GOT3 (cell line): ENCODE results near the gene OPRM1.
"Not testable (repeated sequence)": the region's sequence is repeated elsewhere in the genome, so short reads cannot be mapped to it uniquely, and the experiment has no call there.

Experiments
- DNase-seq: peaks from one replicate; lab custom pipeline; 2025; ENCODE audit warnings: mixed read lengths; lab: John Stamatoyannopoulos, UW

The OPRM1 gene

DNA sequence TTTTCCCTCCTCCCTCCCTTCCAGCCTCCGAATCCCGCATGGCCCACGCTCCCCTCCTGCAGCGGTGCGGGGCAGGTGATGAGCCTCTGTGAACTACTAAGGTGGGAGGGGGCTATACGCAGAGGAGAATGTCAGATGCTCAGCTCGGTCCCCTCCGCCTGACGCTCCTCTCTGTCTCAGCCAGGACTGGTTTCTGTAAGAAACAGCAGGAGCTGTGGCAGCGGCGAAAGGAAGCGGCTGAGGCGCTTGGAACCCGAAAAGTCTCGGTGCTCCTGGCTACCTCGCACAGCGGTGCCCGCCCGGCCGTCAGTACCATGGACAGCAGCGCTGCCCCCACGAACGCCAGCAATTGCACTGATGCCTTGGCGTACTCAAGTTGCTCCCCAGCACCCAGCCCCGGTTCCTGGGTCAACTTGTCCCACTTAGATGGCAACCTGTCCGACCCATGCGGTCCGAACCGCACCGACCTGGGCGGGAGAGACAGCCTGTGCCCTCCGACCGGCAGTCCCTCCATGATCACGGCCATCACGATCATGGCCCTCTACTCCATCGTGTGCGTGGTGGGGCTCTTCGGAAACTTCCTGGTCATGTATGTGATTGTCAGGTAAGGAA is at the start of gene OPRM1:
TSS of gene OPRM1 (plus strand) at position 10 of the 612 bp plus-strand sequence. CDS start at position 315, 305 bp downstream.
- no peak for DNase-seq

DNA sequence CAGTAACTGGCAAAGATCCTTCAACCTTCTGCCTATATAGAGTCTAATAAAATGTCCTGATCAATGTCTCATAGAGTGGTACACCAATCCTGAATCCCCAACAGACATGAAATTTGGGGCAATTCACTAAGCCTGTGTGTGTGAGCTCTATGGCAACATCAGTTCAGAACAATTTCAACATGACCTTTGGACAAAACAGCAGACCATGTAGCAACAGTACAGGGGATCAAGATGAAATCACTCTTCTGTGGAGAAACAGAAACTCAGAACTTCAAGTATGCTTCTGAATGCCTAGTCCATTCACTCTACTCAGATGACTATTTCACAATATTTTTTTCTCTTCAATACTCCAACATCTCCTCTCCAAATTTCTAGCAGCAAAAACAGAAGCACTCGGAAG is 49.1 kb upstream of the OPRM1 start:
- DNase-seq: no peak

DNA sequence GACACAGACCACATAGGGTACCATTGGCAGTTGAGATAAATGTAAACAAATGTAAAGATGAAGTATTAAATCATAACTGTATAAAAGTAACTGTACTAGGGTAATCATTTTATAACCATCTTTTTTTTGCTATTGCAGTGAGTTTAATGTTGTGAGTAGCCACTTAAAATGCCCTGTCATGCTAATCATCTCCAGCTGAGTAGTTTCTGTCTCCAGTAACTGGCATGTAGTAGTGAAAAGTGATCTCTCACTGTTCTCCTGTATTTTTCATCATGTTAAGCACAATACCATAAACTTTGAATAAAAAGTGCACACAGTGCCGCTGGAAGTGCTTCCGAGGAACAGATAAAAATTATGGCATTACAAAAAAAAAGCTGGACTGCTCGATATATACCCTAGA is 45.0 kb upstream of the OPRM1 start:
- no peak for DNase-seq

DNA sequence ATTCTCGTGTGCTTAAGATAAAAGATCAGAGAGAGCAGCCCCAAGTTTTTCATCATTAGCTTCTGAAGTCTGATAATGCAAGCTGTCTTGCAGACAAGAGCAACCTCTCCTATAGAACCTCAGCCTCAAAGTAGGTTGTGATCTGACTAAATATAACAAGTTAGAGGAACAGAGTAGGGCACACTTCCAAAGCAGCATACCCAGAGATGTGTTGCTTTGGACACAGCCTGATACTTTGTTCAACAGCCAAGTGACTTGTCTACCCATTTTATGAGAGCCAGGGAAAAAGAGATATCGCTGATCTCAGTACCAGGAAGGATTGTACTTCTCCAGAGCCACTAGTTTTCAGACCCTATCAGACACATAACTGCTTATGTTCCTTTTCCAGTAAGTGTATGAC is 44.2 kb upstream of the OPRM1 start:
- no peak for DNase-seq

DNA sequence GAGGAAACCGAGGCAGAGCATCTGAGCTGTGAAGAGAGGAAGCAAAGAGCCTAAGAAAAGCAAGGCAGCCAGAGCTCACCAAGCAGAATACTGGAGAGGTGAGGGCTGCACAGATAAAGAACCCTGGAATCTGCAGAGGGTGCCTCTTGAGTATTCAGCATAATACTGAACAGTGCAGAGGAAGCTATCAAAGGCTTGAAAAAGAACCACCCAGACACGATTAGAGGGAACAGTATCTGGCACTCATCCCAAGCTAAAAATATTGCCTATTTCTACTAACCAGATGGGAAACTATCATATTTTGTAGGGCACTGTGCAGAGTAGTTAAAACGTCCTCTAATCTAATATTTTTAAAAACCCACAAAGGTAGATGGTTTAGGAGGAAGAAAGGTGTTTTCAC is 41.8 kb upstream of the OPRM1 start:
- no peak for DNase-seq

DNA sequence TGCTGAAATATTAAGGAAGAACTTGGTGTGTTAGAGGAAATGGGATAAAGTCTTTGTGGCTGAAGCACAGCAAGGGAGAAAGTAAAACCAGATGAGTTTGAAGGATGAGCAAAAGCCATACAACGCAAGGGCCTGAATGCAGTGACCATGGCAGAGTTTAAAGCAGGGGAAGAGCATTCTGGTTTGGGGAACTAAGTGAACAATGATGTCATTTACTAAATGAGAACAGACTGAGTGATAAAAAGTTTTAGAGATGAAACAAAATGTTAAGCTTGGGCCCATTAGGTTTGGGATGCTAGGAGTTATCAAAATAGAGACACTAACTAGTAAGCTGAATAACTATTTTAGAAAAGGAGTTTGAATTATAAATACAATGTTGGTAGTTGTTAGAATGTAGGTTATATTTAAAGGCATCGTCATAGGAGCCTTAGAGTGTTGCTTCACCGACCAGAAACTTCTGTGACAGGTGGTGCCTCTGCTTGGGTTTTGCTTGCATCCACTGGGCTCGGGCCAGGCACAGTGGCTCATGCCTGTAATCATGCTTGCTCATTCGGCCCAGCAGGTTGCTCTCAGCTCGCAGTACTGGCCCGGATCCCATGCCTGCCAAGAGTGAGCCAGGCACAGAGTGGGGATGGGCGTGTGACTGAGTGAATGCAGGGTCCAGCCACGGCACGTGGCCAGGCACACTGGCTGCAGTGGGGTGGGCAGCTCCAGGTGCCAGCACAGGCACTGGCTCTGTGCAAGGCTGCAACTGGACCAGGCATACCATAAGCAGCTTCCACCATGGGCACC is 37.4 kb upstream of the OPRM1 start:
- DNase-seq: no peak

DNA sequence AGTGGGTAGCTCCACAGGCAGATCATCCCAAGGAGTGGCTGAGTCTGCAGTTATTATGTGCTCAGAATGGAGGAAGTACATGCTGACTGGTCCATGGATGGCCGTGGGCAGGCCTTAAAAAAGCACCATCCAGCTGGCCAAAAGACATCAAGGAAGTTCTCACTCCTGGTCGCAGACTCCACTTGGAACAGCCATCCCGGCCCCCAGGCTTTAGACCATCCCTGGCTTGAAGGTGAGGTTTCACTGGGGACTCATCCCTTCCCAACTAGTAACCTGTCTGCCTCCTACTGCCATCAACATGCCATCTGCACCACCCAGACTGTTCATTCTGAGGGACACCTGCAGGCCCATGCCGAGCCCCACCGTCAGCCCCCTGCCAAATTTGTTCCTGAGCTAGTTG is 36.1 kb upstream of the OPRM1 start:
- no peak for DNase-seq

DNA sequence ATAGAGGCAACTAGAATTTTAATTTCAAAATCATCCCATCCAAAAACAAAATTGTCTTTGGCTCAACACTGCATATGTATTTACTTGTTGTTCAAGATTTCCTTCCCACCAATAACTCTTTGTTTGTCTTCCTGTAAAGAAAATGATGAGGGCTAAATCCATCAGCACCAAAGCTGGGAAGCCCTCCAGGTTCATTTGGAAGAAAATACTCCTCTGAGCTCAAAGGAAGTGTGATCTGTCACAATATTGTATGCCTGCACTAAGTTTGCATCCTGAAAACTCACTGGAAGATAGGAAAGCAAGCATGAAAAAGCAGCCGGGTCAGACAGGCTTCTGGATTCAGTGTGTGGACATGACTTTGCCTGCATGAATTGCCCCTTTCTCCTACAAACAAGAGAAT is 28.7 kb upstream of the OPRM1 start:
- DNase-seq: no peak

DNA sequence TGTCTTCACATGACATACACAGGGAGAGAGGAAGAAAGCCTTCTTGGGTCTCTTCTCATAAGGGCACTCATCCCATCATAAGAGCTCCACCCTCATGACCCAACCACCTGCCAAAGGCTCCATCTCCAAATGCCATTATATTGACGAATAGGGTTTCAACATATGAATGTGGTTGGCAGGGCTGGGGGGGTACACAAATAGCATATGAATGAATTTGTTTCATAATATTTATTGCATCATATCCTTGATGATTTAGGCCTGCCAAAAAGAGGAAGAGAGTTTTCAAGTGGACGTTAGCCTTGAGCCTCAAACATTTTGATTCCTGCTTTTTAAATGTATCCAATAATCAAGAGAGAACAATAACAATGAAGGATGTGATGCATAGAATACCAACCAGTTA is 26.2 kb upstream of the OPRM1 start:
- DNase-seq: no peak

DNA sequence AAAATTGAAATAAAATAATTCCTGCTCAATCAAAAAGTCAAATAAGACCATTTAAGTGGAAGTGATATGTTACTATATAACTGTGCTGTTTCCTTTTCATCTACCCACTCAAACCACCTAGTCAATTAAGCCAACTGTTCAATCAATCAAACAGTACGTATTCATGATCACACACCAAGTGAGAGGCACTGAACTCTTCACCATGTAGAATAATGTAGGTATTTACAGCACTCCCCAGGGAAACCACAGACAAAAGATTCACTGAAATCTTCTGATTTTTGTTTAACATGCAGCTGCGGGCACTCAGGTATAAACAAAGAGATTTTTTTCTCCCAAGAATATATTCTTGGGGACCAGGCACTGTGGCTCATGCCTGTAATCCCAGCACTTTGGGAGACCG is 21.3 kb upstream of the OPRM1 start:
- DNase-seq: no peak

DNA sequence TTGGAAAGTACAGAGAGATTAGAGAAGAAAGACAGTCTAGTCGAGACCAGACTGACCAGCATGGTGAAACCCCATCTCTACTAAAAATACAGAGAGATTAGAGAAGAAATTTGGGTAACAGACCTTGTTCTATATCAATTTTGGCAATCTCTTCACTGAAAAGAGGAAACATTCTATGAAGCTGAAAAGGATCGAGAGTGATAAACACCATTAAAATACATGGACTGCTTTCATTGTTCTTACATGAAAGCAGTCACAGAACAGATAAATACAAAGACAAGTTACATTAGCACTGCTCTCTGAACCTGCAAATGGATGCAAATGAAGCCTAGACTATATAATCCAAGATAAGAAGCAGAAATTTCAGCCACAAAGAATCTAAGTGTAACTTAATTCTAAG is 8.4 kb upstream of the OPRM1 start:
- DNase-seq: no peak

DNA sequence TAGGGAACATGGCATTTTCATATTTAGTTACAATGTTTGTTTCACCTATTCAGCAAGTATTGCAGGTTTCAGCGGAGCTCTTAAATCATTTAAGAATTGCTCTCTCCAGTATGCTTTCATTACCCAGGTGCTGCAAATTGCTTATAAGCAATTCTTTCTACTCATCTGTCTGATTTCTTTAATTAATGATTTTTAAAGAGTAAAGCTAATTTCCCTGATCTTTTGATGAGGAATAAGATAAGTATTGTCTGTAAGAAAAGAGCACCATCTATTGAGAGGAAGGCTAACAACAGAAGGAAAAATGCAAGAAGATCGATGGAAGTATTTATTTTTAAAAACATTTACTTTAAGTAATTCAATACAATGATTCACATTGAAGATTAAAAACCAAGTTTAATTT is 2.0 kb downstream of the OPRM1 start:
- no peak for DNase-seq

DNA sequence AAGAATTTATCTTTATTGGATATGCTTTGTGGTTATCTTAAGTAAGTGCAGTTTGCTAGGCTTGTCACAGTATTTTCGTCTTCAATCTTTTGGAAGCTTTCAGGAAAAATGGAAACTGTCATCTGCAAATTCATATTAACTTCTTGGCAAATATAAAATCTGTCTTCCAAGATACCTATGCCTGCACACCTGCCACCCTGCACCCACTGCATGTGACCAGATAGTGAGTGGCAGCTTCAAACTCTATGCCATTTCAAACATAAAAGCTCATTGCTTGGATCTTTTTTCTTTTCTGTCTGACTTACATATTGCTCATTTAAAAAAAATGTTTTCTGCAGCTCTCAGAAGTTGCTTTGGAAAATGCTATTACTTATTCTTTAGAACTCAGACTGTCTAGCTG is 14.1 kb downstream of the OPRM1 start:
- no peak for DNase-seq

DNA sequence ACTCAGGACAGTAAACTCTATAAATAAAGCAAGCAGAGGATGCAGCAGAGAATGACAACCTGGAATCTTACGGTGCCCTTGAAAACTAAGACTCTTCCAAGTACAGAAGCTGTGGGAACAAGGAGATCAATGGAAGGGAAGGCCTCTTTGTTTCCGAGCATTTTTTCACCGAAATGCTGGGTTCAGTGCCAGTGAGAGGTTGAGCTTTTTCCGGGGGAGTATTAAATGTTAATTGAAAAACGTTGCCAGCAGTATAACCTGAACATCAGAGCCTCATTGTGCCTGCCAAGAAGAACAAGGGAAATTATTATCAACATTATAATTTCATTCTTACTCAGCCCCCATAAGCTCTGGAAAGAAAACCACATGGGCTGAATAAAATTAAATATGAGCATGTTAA is 17.5 kb downstream of the OPRM1 start:
- DNase-seq: no peak

DNA sequence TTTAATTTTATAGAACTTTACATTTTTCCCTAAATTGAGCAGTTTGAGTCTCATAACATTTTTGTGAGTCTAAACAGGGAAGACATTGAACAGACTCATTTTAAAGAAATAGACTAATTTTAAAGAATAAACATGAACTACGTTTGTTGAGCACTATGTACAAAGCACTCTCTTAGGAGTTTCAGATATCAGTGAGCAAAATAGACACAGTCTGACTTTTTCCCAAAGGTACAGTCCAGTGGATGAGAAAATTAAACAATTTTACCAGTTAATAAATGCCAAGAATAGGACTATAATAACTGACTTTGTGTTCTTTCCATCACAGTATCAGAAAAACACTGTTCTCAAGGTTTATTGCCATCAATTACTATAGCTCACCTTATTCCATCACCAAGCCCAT is 18.1 kb downstream of the OPRM1 start:
- DNase-seq: no peak

DNA sequence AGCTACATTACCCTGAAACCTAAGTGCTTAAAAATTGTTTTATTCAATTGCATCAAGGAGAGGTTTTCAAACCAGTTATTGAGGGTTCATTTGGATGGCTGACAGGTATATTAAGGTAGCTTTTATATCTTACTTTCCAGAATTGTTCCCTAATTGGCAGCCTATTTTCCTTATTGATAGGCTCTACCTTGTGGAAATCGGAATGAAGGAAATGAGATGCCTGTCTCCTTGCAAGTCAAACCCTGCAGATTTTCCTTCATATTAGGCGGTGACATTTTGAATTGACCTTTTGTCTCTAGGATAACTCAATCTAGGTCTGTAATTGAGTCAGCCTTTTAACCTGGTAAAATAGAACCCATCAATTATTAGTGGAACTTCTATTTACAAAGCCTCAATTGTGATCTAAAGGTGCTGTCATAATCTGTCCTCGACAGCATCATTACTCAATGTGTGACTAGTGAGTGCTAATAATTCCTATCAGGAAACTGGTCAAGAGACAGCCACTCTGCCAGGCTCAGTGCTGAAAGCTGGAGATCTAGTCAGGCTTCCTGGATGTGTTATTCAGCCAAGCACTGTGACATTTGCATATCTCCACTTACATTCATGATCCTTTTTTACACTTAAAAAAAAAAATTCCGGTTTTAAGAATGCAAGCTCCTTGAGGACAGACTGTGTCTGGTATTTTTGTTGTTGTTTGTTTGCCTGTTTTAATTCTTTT is 20.1 kb downstream of the OPRM1 start:
- DNase-seq: no peak

DNA sequence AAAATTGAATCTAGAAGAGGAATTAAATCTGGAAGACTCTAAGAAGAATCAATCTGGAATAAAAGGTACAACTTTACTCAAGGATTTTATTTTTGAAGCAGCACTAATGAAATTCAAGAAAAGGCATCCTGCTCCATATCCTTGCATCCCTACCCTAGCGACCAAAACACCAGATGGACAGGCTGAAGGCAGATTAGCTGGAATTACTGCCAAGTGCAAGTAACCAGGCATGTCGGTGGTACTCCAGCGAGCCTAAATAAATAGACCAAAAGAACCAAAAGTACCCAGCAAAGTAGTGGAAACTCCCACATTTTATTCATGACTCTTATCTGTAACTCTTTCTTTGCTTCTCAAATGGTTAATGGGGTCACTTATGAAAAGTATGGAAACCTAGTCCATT is 21.0 kb downstream of the OPRM1 start:
- DNase-seq: no peak

DNA sequence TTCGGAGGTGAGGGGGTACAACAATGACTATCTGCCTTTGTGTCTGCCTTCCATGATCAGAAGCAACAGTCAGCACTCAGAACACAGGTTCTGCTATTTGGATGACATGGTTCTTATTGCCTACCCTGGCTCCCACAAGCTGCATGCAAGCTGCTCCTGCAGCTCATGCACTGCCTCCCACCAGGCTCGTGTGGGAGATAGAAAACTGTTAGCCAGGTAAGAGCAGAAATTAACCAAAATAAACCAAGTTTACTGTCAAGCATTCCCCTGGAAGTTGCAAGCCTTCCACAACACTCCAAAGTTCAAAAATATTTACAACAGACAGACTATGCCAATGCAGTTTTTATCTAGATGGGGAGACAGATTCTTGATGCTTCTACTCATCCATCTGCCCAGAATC is 31.0 kb downstream of the OPRM1 start:
- no peak for DNase-seq

DNA sequence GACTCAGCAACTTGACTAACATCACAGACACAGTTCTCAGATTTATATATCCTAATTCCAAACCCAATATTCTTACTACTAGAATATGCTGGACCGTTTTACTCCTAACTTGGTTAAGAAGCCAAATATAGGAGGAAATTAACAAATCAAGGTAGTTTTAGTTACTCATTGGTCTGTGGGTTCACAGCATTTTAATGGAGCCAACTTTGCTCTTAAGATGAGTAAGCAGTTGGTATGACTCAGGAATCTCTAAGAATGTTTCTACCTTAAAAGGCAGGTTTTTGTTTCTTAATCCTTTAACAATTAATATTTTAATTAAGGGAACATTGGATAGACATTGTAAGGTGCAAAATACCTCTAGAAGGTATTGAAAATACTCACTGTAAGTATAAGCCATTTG is 31.6 kb downstream of the OPRM1 start:
- no peak for DNase-seq

DNA sequence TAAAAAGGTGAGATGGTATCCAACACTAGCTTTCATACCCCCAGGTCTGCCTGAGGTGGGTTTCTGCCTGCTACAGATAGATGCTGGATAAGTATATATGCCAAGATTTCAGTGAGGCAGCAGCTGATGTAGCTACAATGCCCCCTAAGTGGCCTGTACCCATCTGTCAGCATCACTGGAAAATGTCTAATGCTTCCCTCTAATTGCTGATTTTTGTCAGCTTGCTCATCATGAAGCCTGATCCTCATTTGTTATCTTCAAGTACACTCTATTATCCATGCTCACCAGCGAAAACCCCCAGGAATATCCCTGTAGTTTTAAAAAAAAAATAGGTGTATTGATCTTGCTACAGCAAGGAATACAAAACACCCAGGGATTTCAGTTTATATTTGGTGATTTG is 32.2 kb downstream of the OPRM1 start:
- no peak for DNase-seq

DNA sequence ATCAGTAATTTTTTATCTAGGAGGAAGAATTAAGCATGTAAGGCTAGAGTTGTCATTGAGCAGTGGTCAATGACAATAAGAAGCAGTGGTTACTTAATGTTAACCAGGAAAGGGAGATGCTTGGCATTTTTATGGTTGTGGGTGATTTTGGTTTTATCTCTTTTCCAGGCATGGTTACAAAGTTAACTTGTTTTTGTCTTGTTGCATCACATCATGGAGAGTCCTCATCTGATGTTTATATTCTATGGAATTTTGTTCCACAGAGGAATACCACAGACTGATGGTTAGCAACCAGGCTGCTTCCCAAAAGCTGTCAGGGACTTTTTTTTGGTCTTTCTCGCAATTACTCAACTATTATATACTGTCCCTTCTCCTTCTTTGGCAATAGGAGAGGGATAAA is 32.7 kb downstream of the OPRM1 start:
- DNase-seq: no peak

DNA sequence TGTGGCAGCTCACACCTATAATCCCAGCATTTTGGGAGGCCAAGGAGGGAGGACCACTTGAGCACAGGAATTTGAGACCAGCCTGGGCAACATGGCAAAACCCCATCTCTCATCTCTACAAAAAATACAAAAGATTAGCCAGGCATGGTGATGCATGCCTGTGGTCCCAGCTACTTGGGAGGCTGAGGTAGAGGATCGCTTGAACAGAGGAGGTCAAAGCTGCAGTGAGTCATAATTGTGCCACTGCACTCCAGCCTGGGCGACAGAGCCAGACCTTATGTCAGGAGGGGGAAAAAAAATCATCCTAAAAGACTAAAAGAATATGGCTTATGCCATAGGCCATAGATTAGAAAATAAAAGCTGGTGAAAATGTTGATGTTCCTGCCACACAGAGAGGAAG is 39.6 kb downstream of the OPRM1 start:
- not testable (repeated sequence) for DNase-seq

DNA sequence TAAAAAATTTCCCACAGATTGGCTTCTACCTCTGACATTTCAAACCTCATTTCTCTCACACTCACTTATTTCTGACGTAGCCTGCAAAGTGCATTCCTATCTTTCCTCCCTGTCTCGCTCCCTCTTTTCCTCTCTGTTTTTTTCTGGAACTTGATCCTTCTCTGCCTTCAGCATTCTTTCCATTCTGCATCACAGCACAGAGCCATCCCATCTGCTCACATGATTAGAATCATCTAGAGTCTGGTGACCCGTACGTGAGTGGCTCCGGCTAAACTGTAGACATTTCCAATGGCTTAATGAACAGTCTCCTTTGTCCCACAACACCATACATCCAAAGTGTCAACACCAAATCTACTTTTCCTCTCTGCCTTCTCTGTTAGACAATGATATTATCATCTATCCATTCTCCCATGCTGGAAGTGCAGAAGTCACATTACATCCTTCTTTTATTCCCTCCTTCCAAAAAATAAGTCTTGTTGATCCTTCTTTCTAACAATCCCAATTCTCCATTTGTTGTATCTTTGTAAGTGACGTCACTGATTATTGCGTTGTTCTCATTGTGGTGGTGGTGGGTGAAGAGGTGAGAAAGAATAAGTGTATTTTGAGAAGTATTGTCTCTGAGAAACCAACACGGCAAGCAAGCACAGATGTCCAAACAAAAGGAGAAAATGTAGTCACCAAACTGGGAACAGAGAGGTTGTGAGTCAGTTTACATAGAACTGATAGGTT is 41.6 kb downstream of the OPRM1 start:
- no peak for DNase-seq
